HepG2 (cell line): Measurements from ENCODE around the gene TRIM25. TPM values are rescaled to one million over a fixed set of nuclear protein-coding genes. Genes with fewer than 3 reads are reported as not detected.

Experiments used
- ATF7-NPFF ChIP-seq: sonication (generic); formaldehyde crosslinking; IDR thresholded peaks from 2 replicates; pipeline ENCODE4 v1.8.1; 2023; ENCODE audit warnings: mild to moderate bottlenecking, low read depth, missing genetic modification reagents, moderate library complexity
- KDM2A ChIP-seq: sonication (generic); formaldehyde crosslinking; IDR thresholded peaks from 2 replicates; pipeline ENCODE4 v1.4.0; 2020; ENCODE audit warnings: low read depth, missing genetic modification reagents, borderline replicate concordance
- MAFG ChIP-seq: sonication (generic); formaldehyde crosslinking; IDR thresholded peaks from 2 replicates; pipeline ENCODE4 v1.5.1; 2020; ENCODE audit warnings: mild to moderate bottlenecking, missing genetic modification reagents
- MBD4 ChIP-seq: IDR thresholded peaks from 2 replicates; pipeline ENCODE4 v1.6.1; 2012; ENCODE audit warnings: low read length, inconsistent platforms, borderline replicate concordance
- NCOA5 ChIP-seq: sonication (generic); formaldehyde crosslinking; IDR thresholded peaks from 2 replicates; pipeline ENCODE4 v1.4.0; 2020; ENCODE audit warnings: missing genetic modification reagents
- RFXANK ChIP-seq: IDR thresholded peaks from 2 replicates; pipeline ENCODE4 v1.6.1; 2016
- ZC3H13 ChIP-seq: sonication (generic); formaldehyde crosslinking; IDR thresholded peaks from 2 replicates; pipeline ENCODE4 v1.8.1; 2023; ENCODE audit warnings: mild to moderate bottlenecking, missing genetic modification reagents, moderate library complexity
- ZFX ChIP-seq: sonication (generic); formaldehyde crosslinking; IDR thresholded peaks from 2 replicates; pipeline ENCODE4 v1.4.0; 2020; ENCODE audit warnings: mild to moderate bottlenecking, low read depth, missing genetic modification reagents, moderate library complexity
- ZNF180 ChIP-seq: sonication (generic); formaldehyde crosslinking; IDR thresholded peaks from 2 replicates; pipeline ENCODE4 v1.4.0; 2020; ENCODE audit warnings: low read depth, missing genetic modification reagents, borderline replicate concordance
- ZNF589 ChIP-seq: sonication (generic); formaldehyde crosslinking; conservative IDR thresholded peaks from 2 replicates; pipeline ENCODE4 v1.8.0; 2022; ENCODE audit warnings: mild to moderate bottlenecking, moderate library complexity, missing genetic modification reagents
- polyA plus RNA-seq, 8 experiments: library from polyadenylated mRNA; depleted of rRNA in 3 of 8; stranded (reverse) in 7 of 8; unstranded in 1 of 8; fragments of >200 nt; fragmentation: Illumina TruSeq in 4 of 8; extraction: Trizol in 4 of 8; gene quantifications; 2 replicates each; pipeline versions ENCODE4 v1.2.1 to v1.2.3, GENCODE V29; 2011 to 2016; ENCODE audit warnings: low read depth in 4 of 8, missing spikeins in 1 of 8, mixed read lengths in 1 of 8; ENCODE audit not compliant: insufficient read depth in 1 of 8
- total RNA-seq, 5 experiments: library from RNA; depleted of rRNA; stranded (reverse); fragments of >200 nt; fragmentation: Illumina TruSeq; extraction: Trizol; gene quantifications; 2 replicates each; pipeline ENCODE4 v1.2.3, GENCODE V29; 2016; ENCODE audit warnings: low read depth in 1 of 5
- TF ChIP-seq, protein P1 (sequence below): sonication (generic); IDR thresholded peaks from 2 replicates; pipeline ENCODE4 v1.6.1; 2016; ENCODE audit warnings: low read depth, borderline replicate concordance
- TF ChIP-seq, protein P2 (sequence below): sonication (generic); formaldehyde crosslinking; IDR thresholded peaks from 2 replicates; pipeline ENCODE4 v1.4.0; 2020; ENCODE audit warnings: missing genetic modification reagents, mild to moderate bottlenecking, borderline replicate concordance
- TF ChIP-seq, protein P3 (sequence below): IDR thresholded peaks from 2 replicates; pipeline ENCODE4 v1.6.1; 2018; ENCODE audit warnings: missing genetic modification reagents
- TF ChIP-seq, protein P4 (sequence below): sonication (generic); formaldehyde crosslinking; IDR thresholded peaks from 2 replicates; pipeline ENCODE4 v1.4.0; 2020; ENCODE audit warnings: low read depth, missing genetic modification reagents
- TF ChIP-seq, protein P5 (sequence below): sonication (generic); formaldehyde crosslinking; IDR thresholded peaks from 2 replicates; pipeline ENCODE4 v1.8.0; 2022; ENCODE audit warnings: missing genetic modification reagents, mild to moderate bottlenecking, moderate library complexity, borderline replicate concordance
- TF ChIP-seq, protein P6 (sequence below): sonication (generic); formaldehyde crosslinking; IDR thresholded peaks from 2 replicates; pipeline ENCODE4 v1.5.1; 2020; ENCODE audit warnings: missing genetic modification reagents, mild to moderate bottlenecking, borderline replicate concordance

The TRIM25 gene
- total and polyA plus RNA-seq, 2 of the 13 experiments (the other 11 are each of a cell fraction or from before 2014, with no cell fraction given) = 30.8 to 42.2 TPM

DNA sequence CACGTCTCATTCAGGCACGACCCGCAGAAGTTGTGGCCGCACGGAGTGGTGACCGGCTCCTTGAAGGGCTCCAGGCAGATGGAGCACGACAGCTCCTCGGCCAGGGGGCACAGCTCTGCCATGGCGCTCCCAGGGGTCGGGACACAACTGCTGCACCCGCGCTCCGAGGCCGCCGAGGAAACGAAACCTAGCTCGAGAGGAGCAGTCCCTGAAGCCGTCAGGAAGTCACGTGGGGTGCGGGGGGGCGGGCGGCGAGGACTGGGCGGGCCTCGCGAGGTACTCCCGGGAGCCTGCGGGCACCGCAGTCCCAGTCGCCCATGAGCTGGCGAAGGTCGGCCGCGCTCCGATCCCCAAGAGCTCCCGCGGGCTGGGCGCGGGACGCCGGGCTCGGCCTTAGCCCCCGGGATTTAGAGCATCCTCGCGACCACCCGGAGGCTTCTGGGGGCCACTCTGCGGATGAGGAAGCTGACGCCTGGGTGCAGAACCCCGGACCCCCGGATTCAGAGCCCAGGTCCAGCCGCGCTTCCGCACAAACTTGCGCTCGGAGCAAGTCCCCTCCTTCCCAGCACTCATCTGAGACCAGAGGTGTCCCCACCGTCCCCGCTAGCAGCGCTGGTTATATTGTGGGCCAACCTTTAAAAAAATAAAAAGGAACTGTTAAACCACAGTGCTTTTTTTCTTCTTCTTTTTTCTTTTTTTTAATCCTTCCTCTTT, at the start of gene TRIM25 (continued):
- TF ChIP-seq, protein P1, sequence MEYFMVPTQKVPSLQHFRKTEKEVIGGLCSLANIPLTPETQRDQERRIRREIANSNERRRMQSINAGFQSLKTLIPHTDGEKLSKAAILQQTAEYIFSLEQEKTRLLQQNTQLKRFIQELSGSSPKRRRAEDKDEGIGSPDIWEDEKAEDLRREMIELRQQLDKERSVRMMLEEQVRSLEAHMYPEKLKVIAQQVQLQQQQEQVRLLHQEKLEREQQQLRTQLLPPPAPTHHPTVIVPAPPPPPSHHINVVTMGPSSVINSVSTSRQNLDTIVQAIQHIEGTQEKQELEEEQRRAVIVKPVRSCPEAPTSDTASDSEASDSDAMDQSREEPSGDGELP = peak; percentile 33; the same call in 1 of the 2 replicates
- TF ChIP-seq ZNF589 (CRISPR knock-in tag) (0 out of 2 replicates have a peak, but pooled peaks have one; percentile 65), KDM2A (CRISPR knock-in tag) (peak; percentile 78), ATF7-NPFF (CRISPR knock-in tag) (peak; percentile 96), MBD4 (no peak), ZFX (CRISPR knock-in tag) (peak; percentile 93), ZC3H13 (CRISPR knock-in tag) (no peak), MAFG (CRISPR knock-in tag) (no peak), NCOA5 (CRISPR knock-in tag) (no peak), RFXANK (CRISPR knock-in tag) (peak; percentile 85), ZNF180 (CRISPR knock-in tag) (no peak)
- TF ChIP-seq, protein P2, sequence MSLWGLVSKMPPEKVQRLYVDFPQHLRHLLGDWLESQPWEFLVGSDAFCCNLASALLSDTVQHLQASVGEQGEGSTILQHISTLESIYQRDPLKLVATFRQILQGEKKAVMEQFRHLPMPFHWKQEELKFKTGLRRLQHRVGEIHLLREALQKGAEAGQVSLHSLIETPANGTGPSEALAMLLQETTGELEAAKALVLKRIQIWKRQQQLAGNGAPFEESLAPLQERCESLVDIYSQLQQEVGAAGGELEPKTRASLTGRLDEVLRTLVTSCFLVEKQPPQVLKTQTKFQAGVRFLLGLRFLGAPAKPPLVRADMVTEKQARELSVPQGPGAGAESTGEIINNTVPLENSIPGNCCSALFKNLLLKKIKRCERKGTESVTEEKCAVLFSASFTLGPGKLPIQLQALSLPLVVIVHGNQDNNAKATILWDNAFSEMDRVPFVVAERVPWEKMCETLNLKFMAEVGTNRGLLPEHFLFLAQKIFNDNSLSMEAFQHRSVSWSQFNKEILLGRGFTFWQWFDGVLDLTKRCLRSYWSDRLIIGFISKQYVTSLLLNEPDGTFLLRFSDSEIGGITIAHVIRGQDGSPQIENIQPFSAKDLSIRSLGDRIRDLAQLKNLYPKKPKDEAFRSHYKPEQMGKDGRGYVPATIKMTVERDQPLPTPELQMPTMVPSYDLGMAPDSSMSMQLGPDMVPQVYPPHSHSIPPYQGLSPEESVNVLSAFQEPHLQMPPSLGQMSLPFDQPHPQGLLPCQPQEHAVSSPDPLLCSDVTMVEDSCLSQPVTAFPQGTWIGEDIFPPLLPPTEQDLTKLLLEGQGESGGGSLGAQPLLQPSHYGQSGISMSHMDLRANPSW = peak; percentile 92
- TF ChIP-seq, protein P3, sequence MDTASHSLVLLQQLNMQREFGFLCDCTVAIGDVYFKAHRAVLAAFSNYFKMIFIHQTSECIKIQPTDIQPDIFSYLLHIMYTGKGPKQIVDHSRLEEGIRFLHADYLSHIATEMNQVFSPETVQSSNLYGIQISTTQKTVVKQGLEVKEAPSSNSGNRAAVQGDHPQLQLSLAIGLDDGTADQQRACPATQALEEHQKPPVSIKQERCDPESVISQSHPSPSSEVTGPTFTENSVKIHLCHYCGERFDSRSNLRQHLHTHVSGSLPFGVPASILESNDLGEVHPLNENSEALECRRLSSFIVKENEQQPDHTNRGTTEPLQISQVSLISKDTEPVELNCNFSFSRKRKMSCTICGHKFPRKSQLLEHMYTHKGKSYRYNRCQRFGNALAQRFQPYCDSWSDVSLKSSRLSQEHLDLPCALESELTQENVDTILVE (CRISPR knock-in tag) = peak; percentile 85
- TF ChIP-seq, protein P4, sequence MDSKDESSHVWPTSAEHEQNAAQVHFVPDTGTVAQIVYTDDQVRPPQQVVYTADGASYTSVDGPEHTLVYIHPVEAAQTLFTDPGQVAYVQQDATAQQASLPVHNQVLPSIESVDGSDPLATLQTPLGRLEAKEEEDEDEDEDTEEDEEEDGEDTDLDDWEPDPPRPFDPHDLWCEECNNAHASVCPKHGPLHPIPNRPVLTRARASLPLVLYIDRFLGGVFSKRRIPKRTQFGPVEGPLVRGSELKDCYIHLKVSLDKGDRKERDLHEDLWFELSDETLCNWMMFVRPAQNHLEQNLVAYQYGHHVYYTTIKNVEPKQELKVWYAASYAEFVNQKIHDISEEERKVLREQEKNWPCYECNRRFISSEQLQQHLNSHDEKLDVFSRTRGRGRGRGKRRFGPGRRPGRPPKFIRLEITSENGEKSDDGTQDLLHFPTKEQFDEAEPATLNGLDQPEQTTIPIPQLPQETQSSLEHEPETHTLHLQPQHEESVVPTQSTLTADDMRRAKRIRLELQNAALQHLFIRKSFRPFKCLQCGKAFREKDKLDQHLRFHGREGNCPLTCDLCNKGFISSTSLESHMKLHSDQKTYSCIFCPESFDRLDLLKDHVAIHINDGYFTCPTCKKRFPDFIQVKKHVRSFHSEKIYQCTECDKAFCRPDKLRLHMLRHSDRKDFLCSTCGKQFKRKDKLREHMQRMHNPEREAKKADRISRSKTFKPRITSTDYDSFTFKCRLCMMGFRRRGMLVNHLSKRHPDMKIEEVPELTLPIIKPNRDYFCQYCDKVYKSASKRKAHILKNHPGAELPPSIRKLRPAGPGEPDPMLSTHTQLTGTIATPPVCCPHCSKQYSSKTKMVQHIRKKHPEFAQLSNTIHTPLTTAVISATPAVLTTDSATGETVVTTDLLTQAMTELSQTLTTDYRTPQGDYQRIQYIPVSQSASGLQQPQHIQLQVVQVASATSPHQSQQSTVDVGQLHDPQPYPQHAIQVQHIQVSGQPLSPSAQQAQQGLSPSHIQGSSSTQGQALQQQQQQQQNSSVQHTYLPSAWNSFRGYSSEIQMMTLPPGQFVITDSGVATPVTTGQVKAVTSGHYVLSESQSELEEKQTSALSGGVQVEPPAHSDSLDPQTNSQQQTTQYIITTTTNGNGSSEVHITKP = peak; percentile 77
- TF ChIP-seq, protein P5, sequence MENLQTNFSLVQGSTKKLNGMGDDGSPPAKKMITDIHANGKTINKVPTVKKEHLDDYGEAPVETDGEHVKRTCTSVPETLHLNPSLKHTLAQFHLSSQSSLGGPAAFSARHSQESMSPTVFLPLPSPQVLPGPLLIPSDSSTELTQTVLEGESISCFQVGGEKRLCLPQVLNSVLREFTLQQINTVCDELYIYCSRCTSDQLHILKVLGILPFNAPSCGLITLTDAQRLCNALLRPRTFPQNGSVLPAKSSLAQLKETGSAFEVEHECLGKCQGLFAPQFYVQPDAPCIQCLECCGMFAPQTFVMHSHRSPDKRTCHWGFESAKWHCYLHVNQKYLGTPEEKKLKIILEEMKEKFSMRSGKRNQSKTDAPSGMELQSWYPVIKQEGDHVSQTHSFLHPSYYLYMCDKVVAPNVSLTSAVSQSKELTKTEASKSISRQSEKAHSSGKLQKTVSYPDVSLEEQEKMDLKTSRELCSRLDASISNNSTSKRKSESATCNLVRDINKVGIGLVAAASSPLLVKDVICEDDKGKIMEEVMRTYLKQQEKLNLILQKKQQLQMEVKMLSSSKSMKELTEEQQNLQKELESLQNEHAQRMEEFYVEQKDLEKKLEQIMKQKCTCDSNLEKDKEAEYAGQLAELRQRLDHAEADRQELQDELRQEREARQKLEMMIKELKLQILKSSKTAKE = peak; percentile 47; the same call in 1 of the 2 replicates
- TF ChIP-seq, protein P6, sequence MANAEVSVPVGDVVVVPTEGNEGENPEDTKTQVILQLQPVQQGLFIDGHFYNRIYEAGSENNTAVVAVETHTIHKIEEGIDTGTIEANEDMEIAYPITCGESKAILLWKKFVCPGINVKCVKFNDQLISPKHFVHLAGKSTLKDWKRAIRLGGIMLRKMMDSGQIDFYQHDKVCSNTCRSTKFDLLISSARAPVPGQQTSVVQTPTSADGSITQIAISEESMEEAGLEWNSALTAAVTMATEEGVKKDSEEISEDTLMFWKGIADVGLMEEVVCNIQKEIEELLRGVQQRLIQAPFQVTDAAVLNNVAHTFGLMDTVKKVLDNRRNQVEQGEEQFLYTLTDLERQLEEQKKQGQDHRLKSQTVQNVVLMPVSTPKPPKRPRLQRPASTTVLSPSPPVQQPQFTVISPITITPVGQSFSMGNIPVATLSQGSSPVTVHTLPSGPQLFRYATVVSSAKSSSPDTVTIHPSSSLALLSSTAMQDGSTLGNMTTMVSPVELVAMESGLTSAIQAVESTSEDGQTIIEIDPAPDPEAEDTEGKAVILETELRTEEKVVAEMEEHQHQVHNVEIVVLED (CRISPR knock-in tag) = peak; percentile 79
